Measurements from ENCODE around the gene PHRF1.
A peak's percentile ranks its signal among the peaks of the same experiment; 100 is the strongest.

PHRF1 gene

DNA sequence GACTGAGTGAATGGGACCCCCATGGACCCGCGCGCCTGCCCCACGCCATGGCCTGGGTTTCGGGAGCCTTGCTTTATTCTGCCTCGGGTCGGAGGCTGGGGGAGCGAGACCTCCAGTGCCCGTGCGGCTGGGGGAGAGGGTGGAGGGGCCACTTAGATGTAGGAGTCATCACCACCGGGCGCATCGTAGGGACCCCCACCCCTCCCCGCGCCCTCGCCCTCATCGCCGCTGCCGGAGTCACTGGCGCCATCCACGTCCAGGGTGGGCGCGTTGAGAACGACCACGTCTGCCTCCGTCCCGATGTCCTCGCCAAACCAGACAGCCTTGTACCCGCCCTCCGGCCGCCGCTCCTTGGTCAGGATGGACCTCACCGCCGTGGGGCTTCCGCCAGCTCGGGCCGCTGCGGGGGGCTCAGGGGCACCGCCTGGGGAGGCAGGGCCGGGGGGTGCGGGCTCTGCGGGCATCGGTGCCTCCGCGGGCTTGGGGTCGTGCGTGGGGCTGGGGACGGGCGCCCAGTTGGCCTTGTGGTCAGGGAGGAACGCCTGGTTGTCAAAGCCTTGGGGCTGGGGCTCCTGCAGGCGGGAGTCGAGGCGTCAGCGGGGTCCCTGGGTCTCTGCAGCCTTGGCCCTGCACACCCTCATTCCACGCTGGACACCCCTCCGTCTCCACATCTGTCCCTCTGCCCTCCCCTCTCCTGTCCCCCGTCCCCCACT, 41.1 kb downstream of the PHRF1 start:
- DNase-seq, result no peak

DNA sequence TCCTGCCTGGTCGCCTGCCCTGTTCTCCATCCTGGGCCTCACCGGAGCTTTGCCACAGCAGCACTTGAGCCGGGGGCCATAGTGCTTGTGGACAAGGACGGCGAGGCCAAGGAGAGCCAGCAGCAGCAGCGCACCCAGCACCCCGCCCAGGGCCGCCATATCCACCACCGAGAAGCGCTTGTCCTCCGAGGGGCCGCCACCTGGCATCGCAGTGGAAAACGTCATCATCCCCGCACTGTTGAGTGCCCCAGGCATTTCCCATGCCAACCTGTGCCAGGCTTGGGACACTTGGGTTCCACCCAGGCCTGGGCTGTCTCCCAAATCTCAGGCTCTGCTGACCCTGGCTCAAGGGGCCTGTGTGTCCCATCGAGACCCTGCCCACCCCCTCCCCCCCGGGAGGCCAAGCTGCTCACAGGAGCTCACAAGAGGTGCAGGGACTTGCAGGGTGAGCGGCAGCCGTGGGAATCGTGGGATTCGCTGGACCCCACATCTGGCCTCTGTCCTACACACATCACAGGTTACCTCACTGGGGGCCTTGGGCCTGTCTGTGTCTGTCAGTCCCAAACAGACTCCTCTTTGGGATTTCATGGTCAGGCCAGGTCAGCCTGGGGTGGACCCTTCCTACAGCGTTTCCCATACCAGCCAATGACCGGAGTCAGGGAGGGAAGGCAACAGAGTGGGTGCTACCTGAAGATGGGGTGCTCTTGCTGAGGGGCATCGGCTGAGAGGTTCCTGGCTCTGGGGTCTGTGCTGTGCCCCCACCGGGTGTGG, 41.8 kb downstream of the PHRF1 start:
- DNase-seq, result no peak

DNA sequence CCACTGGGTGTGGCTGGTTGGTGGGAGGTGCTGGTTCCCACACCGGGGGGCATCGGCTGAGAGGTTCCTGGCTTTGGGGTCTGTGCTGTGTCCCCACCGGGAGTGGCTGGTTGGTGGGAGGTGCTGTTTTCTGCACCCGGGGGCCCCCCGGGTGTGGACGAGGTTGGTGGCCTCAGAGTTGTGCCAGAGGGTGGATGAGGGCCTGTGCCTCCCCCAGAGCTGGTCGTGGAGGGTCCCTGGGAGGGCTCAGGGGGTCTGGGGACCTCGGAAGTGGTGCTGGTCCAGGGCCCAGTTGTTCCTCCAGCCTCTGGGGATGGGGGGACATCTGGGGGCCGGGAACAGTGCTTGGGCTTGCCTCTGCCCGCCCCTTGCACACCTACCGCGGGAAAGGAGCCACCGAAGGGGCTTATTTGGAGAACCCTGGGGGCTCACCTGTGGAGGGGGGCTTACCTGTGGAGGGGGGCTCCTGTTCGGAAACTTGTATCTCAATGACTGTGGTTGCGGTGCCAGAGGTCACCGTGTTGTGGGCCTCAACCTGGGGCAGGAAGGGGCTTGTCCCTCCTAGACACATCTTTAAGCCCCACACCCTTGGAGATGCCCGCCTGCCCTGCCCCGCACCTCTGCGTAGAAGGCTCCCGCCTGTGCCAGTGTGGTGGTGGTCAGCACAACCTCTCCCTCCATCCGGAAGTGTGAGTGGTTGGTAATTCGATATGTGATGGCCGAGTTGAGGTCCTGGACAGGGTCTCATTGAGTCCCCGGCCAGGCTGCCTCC, 42.8 kb downstream of the PHRF1 start:
- no peak for DNase-seq

DNA sequence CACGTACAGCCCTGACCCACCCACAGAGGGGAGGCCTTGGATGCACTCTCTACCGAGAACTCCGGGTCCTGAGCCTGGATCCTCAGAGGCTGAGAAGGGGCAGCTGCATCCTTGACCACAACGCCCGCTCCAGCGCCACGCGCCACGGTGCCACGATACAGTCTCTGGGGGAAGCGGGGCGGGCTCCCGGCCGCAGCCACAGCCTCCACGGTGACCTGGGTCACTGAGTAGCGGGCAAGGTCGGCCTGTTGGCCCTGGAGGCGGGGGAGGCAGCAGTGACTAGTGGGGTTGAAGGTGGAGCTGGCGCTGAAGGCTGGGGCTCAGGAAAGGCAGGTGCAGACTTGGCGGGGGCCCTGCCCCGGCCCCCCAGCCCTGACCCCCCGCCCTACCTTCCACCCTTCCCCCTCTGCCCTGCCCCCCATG, 43.4 kb downstream of the PHRF1 start:
- no peak for DNase-seq

DNA sequence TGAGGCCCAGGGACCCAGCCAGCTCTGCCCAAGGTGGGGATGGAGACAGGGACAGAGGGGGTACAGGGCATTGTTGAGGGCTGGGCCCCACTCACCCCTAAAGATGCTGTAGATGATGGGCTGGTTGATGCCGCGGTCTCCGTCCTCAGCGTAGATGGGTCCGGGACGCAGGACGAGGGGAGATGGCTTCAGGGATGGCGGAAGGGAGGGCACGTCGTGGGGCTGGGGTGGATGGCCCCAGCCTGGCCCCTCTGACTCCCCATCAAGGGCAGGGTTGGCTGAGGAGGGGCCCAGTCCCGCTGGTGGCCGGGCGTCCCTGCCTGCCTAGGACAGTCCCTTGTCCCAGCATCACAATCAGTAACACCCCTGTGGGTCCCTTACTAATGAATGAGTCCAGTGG, 43.9 kb downstream of the PHRF1 start:
- no peak for DNase-seq

DNA sequence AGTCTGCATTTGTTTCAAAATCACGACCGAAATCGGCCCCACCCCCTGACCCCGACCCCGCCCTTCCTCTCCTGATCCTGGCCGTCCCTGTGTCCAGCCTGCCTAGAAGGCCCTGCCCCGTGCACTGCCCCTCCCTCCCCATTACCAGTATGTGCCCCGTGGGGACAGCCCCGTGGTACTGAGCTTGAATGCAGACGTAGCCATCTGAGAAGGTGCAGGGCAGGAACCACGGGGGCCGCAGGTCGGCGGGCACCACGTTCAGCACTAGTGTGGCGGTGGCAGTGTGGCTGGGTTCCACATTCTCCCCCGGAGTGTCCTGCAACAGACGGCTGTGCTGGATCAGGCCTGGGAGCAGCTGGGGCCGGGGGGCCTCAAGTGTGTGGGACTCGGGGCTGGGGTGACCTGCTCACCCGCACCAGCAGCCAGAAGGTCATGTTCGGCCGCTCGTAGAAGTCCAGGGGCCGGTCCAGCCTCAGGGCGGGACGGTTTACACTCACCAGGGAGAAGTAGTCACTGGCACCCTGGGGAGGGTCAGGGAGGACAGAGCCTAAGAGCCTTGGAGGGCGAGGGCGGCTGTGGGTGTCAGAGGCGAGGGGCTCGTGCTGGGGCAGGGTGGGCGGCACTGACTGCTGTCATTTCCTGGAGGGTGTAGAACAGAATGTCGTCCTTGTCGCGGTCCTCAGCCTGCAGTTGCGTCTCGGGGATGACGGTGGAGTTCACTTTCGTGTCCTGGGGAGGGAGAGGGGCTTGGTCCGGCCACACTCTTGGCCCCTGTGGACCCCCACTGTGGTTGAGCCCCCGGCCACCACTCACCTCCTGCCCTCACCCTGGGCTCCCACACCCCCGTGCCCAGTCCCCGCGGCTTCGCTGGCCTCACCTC, 44.9 kb downstream of the PHRF1 start:
- DNase-seq, result no peak

DNA sequence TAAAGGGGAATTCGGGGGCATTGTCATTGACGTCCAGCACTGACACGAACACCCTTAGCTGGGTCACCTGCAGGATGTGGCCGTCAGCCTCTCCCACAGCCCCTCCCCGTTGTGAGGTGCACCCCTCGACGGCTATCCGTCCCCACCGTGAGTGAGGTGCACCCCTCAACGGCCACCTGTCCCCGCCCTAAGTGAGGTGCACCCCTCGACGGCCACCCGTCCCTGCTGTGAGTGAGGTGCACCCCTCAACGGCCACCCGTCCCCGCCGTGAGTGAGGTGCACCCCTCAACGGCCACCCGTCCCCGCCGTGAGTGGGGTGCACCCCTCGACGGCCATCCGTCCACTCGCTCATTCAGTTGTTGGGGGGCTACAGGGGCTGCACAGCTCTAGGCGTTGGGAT, 45.6 kb downstream of the PHRF1 start:
- no peak for DNase-seq

DNA sequence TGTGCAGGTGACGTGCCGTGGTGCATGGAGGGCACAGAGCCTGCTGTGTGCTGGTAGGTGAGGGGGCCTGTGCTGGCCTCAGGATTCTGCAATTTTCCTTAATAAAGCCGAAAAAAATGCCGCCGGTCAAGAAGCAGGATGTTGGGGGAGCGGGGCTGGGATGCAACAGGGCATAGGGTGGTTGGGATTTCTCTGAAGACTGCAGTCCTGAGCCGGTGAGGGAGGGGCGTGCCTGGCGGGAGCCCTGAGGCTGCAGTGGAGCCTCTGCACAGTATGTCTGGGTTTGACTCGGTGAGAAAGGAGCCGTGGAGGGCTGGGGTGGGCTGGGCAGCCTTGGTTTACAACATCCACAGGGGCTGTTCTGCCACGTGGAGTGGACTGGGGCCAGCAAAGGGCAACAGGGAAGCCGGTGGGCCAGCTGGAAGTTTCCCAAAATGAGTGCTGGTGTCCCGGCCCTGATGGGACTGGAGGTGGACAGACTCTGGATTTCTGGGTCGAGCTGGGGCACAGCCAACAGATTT, 47.1 kb downstream of the PHRF1 start:
- no peak for DNase-seq

DNA sequence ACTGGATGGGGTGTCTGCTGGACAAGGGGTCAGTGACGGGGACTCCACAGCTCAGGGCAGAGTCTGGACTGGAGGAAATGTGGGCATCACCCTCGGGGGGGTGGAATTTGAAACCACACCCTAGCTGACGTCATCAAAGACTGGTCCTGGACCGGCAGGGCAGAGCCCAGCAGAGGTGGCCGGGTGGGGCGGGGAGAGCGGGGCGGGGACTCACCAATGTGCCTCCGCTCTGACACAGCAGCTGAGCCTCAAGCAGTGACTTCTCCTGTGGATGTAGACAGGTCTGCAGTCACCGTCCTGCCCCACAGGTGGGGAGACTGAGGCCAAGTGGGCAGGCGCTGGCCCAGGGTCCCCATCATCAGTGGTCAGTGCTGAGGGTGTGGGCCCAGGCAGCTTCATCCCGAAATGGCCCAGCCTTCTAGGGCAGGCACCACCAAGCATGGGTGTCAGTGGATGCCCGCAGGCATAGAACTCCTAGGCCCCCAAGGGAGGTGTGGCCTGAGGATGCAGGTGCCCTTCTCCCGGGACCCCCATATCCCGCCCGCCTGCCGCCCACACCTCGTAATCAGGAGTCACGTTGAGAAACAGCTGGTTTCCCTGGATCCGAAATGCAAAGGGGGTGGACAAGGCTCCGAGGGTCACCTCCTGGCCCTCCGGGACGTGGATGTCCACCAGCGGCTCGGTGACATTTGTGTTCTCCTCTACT, 47.9 kb downstream of the PHRF1 start:
- DNase-seq, result no peak

DNA sequence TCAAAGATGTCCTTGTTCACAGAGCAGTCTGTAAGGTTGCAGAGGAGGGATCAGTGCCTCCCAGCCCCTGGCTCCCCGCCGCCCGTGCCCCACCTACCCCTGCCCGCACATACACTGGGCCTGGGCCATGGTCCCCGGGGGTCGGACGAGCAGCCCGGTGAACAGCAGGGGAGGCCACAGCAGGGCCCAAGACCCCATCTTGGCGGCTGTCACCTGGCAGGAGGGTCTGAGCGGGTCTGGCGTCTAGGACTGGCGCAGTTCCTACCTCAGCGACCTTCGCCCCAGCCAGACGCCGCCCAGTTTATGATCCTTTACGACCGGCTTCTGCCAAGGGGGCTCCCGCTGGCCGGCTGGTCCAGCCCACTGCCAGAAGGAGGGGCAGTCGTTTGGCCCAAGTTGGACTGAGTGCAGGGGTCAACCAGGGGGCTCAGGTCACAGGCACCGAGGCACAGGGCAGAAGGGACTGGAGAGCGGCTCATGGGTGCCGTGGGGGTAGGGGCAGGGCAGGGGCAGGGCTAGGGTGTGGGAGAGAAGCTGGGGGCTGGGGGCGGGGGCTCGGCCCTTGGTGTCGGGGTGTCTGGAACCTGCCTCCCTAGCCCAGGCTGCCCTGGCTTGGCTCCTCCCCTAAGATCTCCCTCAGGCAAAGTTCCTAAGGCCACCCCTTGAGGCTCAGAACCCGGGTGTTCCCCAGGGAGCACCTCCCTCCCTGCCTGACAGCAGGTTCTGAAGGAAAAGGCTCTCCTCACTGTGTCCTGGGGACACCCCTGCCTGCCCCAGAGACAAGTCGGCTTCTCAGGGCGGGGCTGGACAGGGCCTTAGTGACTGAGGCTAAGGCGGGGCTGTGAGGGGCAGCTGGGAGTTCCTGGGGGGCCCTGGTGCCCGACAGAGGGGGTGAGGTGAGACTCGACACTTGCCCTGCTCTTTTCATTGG, 48.7 kb downstream of the PHRF1 start, which contains the start of gene CDHR5:
TSS of gene CDHR5 (minus strand) at position 251 of the 931 bp plus-strand sequence. CDS start at position 198, 53 bp downstream.
- no peak for DNase-seq

DNA sequence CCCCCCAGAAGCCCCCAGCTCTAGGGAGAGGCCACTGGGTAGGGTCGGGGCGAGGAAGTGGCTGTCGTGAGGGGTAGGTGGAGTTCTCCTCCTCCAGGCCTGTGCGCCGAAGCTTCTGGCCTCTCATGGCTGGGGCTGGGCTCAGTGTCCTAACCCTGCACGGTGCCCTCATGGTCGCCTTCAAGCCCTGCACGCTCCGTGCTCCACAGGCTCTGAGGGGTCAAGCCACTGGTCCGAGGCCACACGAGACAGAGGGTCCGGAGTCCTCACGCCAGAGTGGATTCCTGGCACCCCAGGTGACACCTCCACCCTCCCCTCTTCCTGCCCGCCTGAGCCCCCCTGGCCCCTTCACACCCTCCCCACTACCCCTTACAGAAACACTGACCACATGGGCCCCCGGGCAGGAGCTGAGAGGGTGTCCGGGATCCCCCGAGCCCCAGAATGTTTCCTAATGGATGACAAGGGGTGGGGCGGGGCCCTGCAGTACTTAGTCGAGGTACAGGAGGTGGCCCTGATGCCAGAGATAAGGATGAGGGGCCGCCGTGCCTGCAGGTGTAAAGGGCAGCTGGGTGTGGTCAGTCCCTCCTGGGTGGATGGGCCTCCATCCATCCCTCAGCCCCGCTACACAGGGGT, 49.5 kb downstream of the PHRF1 start:
- no peak for DNase-seq

DNA sequence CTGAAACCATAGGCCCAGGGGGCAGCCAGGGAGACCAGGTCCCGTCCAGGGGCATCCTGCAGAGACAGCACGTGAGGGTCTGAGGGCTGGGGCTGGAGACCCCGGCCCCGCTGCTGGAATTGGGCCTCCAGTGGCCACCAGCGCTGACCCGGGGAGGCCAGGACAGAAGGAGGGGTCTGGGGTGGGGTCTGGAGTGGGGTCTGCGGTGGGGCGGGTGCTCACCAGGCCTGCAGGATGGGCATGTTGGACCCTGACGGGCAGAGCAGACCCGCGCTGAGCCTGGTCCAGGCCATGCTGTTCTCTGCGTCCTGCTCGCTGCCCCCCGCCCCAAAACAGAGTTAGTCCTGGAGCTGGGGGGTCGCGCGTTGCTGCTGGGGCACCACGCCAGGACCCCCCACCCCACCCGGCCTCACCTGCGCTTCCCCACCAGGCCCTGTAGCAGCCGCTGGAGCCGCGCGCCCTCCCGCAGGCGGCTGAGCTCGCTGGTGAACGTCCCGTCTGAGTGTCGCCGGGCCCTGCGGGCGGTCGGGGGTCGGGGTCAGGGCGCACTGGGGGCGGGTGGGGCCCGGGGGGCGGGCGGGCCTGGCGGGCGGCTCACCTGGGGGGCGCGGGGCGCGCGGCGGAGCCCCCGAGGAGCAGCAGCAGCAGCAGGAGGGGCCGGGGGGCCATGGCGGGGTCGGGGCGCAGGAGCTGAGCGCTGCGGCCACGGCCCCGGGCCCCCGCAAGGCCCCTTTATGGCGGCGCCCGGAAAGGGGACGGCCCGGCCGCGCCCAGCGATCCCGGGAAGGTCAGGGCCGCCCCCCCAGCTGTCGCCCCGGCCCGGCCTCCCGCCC, 50.4 kb downstream of the PHRF1 start, which contains the start of gene SCT:
TSS of gene SCT (minus strand) at position 707 of the 833 bp plus-strand sequence. CDS start at position 669, 38 bp downstream.
- no peak for DNase-seq

DNA sequence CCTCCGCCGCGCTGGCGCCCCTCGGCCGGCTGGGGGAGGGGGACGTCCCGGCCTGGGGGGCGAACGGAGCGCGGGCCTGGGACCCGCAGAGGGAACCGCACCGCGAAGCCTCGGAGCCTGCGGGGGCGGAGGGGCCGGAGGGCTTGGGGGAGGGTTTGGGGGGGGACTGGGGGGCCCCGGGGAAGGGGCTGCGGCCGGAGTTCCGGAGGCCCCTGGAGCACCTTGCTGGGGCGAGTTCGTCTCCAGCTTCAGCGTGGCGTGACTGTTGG, 51.0 kb downstream of the PHRF1 start:
- no peak for DNase-seq

DNA sequence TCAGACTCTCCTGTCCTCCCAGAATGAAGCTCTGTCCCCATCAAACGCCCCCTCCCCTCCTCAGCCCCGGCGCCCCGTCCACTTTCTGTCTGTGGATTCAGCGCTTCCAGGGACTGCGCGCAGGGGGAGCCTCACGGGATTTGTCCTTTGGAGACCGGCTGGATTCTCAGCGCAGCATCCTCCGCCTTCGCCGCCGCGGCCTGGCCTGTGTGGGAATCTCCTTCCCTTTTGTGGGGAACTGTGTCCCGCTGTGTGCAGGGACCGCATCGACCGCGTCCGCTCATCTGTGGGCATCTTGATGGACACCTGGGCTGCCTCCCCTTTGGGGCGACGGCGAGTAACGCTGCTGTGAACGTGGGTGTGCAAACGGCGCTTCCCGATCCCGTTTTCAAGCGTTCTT, 51.8 kb downstream of the PHRF1 start:
- no peak for DNase-seq

DNA sequence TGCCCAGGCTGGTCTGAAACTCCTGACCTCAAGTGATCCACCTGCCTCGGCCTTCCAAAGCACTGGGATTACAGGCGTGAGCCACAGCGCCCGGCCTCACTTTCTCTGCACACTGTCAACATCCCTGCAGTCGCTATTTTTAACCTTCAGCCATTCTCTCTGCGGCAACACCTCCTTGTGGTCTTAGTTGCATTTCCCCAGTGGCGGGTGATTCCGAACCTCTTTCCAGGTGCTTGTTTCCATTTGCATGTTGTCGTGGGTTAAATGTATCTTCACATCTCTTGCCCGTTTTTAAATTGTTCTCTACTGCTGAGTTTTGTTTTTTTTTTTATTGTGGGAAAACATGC, 52.9 kb downstream of the PHRF1 start:
- peak; percentile 4 for DNase-seq

DNA sequence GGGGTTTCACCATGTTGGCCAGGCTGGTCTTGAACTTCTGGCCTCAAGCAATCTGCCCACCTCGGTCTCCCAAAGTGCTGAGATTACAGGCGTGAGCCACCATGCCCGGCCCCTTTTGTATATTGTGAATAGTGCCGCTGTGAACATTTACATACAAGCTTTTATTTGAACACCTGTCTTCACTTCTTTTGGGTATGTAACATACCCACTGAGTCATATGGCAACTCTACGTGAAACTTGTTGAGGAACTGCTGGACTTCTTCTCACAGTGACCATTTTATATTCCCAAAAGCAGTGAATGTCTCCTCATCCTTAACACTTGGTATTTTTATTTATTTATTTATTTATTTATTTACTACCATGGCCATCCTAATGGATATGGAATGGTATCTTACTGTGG, 54.6 kb downstream of the PHRF1 start:
- no peak for DNase-seq

DNA sequence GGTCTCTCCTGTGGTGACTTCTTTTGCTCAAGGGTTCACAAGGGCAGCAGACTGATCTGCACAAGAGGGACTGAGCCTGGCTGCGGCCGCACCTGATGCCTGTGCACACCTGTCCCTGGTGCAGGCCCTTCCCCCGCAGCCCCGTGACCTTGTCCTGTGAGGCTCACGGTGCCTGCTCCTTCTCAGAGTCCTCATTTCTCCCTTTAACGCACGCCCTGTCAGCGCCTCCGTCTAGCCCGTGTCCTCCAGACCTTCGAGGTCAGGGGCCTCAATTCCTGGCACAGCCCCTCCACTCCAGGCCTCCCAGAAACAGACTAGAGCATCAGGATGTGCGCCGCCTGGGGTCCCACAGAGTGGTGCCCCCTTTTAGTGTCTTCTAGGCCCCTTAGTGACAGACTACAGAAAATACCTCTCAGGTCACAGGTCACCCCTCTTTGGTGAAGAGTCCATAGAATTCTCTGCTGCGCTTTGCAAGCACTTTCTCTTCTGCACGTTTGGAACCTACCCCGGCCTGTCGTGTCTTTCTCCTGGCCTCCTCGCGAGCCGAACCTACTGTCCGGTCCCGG, 59.8 kb downstream of the PHRF1 start:
- no peak for DNase-seq

DNA sequence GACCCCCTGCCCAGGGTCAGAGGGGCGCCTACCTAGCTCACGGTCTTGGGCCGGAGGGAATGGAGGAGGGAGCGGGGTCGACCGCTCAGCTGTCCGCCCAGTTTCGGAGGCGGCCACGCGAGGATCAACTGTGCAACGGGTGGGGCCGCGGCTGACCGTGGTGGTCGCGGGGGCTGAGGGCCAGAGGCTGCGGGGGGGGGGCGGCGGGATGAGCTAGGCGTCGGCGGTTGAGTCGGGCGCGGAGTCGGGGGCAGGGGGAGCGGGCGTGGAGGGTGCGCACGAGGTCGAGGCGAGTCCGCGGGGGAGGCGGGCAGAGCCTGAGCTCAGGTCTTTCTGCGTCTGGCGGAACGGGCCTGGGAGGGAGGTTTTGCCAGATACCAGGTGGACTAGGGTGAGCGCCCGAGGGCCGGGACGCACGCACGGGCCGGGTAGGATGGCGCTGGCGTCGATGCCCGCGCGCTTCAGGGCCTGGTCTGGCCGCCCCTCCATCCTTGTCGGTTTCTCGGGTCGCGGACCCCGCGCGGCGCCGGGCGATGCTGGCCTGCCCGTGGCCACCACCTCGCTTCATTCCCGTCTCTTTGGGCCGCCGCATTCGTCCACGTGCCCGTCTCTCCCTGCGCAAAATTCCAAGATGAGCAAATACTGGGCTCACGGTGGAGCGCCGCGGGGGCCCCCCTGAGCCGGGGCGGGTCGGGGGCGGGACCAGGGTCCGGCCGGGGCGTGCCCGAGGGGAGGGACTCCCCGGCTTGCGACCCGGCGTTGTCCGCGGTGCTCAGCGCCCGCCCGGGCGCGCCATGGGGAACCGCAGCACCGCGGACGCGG, 60.5 kb downstream of the PHRF1 start, which contains the start of gene DRD4:
TSS of gene DRD4 (plus strand) at position 759 of the 822 bp plus-strand sequence. CDS start at position 795, 36 bp downstream.
- no peak for DNase-seq

Measured in NCI-H187 treated with DMSO at 0.1 percent for 48 hours (cell line).